ENCODE measurements around the gene SCFD2.
"Not testable (repeated sequence)": the region's sequence is repeated elsewhere in the genome, so short reads cannot be mapped to it uniquely, and the experiment has no call there.

Gene SCFD2

GRCh38 chr4:52998413-52998812 is 367.4 kb downstream of the SCFD2 start:
- FAIRE-seq = no peak

GRCh38 chr4:52997132-52997416 is 368.8 kb downstream of the SCFD2 start:
- FAIRE-seq = no peak
- DNase-seq (ENCODE audit: insufficient read length, low spot score) = no peak

More at GRCh38 chr4:52998413-52998812, 367.4 kb downstream of the SCFD2 start:
- DNase-seq (ENCODE audit: insufficient read length, low spot score) = no peak

- no peak for DNase-seq (ENCODE audit: insufficient read length, low spot score)
- no peak for FAIRE-seq
Observed at GRCh38 chr4:52996261-52997131, 369.4 kb downstream of the SCFD2 start.

- no peak for FAIRE-seq
- no peak for DNase-seq (ENCODE audit: insufficient read length, low spot score)
Observed at GRCh38 chr4:52995360-52996030, 370.4 kb downstream of the SCFD2 start.

- no peak for FAIRE-seq
- no peak for DNase-seq (ENCODE audit: insufficient read length, low spot score)
Observed at GRCh38 chr4:52994567-52994966, 371.3 kb downstream of the SCFD2 start.

GRCh38 chr4:52993771-52994170 is 372.1 kb downstream of the SCFD2 start:
- no peak for FAIRE-seq

GRCh38 chr4:52992551-52992950 is 373.3 kb downstream of the SCFD2 start:
- FAIRE-seq; DNase-seq (ENCODE audit: insufficient read length, low spot score): not testable (repeated sequence)

More at GRCh38 chr4:52993771-52994170, 372.1 kb downstream of the SCFD2 start:
- no peak for DNase-seq (ENCODE audit: insufficient read length, low spot score)

GRCh38 chr4:52991472-52991871 is 374.4 kb downstream of the SCFD2 start:
- DNase-seq (ENCODE audit: insufficient read length, low spot score) (no peak), FAIRE-seq (no peak)

GRCh38 chr4:52990706-52991105 is 375.2 kb downstream of the SCFD2 start:
- FAIRE-seq (no peak), DNase-seq (ENCODE audit: insufficient read length, low spot score) (no peak)

- FAIRE-seq (no peak), DNase-seq (ENCODE audit: insufficient read length, low spot score) (no peak)
Observed at GRCh38 chr4:52989865-52990264, 376.0 kb downstream of the SCFD2 start.

GRCh38 chr4:52987392-52988056 is 378.3 kb downstream of the SCFD2 start:
- no peak for FAIRE-seq
- DNase-seq (ENCODE audit: insufficient read length, low spot score) = no peak

- DNase-seq (ENCODE audit: insufficient read length, low spot score) (no peak), FAIRE-seq (no peak)
Observed at GRCh38 chr4:52984462-52984881, 381.4 kb downstream of the SCFD2 start.

- FAIRE-seq (peak; percentile 64), DNase-seq (ENCODE audit: insufficient read length, low spot score) (peak; percentile 17)
Observed at GRCh38 chr4:52983563-52984303, 382.1 kb downstream of the SCFD2 start.

GRCh38 chr4:52982946-52983340 is 382.9 kb downstream of the SCFD2 start:
- FAIRE-seq (peak; percentile 18), DNase-seq (ENCODE audit: insufficient read length, low spot score) (no peak)

GRCh38 chr4:52982255-52982945 is 383.5 kb downstream of the SCFD2 start:
- FAIRE-seq = no peak
- DNase-seq (ENCODE audit: insufficient read length, low spot score) = no peak

GRCh38 chr4:52979821-52980590 is 385.9 kb downstream of the SCFD2 start:
- no peak for DNase-seq (ENCODE audit: insufficient read length, low spot score)
- no peak for FAIRE-seq

- DNase-seq (ENCODE audit: insufficient read length, low spot score) (no peak), FAIRE-seq (no peak)
Observed at GRCh38 chr4:52979020-52979419, 386.8 kb downstream of the SCFD2 start.

GRCh38 chr4:52977252-52977651 is 388.6 kb downstream of the SCFD2 start:
- DNase-seq (ENCODE audit: insufficient read length, low spot score) = no peak
- no peak for FAIRE-seq

GRCh38 chr4:52976523-52977230 is 389.2 kb downstream of the SCFD2 start:
- no peak for DNase-seq (ENCODE audit: insufficient read length, low spot score)
- no peak for FAIRE-seq
